Endothelial cell of umbilical vein (primary cell): Measurements from ENCODE around the gene JAKMIP1. TPM values are rescaled to one million over a fixed set of nuclear protein-coding genes. Genes with fewer than 3 reads are reported as not detected.

Experiments used
- BruUV-seq: library from RNA; stranded (reverse); fragments of 400-500 nt; replicated peaks from 2 replicates; lab custom pipeline; 2021; lab: Mats Ljungman, UMichigan
- CTCF ChIA-PET: fragments of 300-600, 350-600 bp; sonication (Branson Sonifier 250); formaldehyde crosslinking; loops from one replicate; lab custom pipeline; 2021; ENCODE audit warnings: antibody characterized with exemption, inconsistent platforms; lab: Charles Lee
- POLR2A ChIA-PET: fragments of 300-600, 350-600 bp; sonication (Branson Sonifier 250); formaldehyde crosslinking; loops from one replicate; lab custom pipeline; 2021; ENCODE audit warnings: antibody characterized with exemption, inconsistent platforms; lab: Charles Lee
- DNase-seq: peaks from one replicate; pipeline ENCODE4 v3.0.0-alpha.2; 2011; ENCODE audit warnings: low read depth, low spot score
- FAIRE-seq: peaks from 2 replicates; lab custom pipeline; 2011; peaks lifted over from hg19 to GRCh38; lab: Jason Lieb, UNC
- H2AFZ ChIP-seq: 2 replicates; pipeline ENCODE4 v1.6.0; 2012; ENCODE audit warnings: low read depth, low read length, control low read depth, inconsistent platforms
- H3K27ac ChIP-seq: 2 replicates; pipeline ENCODE4 v1.5.1; 2011; ENCODE audit warnings: low read depth, mild to moderate bottlenecking, control low read depth, low read length, moderate library complexity; ENCODE audit not compliant: insufficient read depth
- H3K27me3 ChIP-seq, 2 experiments: 2 replicates each; pipeline versions ENCODE4 v1.6.0 to v1.6.1; 2011; ENCODE audit warnings: low read length in 2 of 2, mixed read lengths in 1 of 2; ENCODE audit not compliant: control insufficient read depth in 2 of 2, insufficient read depth in 2 of 2
- H3K36me3 ChIP-seq, 2 experiments: 2 replicates in 1 of 2; 3 replicates in 1 of 2; pipeline ENCODE4 v1.5.1; 2011; ENCODE audit warnings: low read length in 2 of 2, mild to moderate bottlenecking in 1 of 2, moderate library complexity in 1 of 2; ENCODE audit not compliant: control insufficient read depth in 2 of 2, insufficient read depth in 2 of 2; ENCODE audit errors: extremely low read depth in 1 of 2
- H3K4me1 ChIP-seq: 3 replicates; pipeline ENCODE4 v1.5.1; 2011; ENCODE audit warnings: mild to moderate bottlenecking, low read length; ENCODE audit not compliant: control insufficient read depth, insufficient read depth; ENCODE audit errors: extremely low read depth
- H3K4me2 ChIP-seq: 2 replicates; pipeline ENCODE4 v1.6.1; 2011; ENCODE audit warnings: low read length, control low read depth, mixed read lengths; ENCODE audit not compliant: insufficient read depth
- H3K4me3 ChIP-seq, 3 experiments: fragments of 200-600 bp in 1 of 3; sonication (generic), shearing (Covaris generic) in 1 of 3; replicated peaks in 1 of 3; 2 replicates each; pipeline ENCODE4 v1.5.1; 2011 to 2016; ENCODE audit warnings: control low read depth in 3 of 3, low read length in 3 of 3, mild to moderate bottlenecking in 2 of 3, inconsistent platforms in 1 of 3, low read depth in 1 of 3, moderate library complexity in 1 of 3; ENCODE audit not compliant: insufficient read depth in 1 of 3
- H3K79me2 ChIP-seq: 2 replicates; pipeline ENCODE4 v1.6.0; 2012; ENCODE audit warnings: low read length, inconsistent platforms; ENCODE audit not compliant: control insufficient read depth, insufficient read depth
- H3K9ac ChIP-seq: replicated peaks from 2 replicates; pipeline ENCODE3; 2011; ENCODE audit warnings: low read length, control low read depth; ENCODE audit not compliant: insufficient read depth; ENCODE audit errors: extremely low read depth
- H3K9me1 ChIP-seq: replicated peaks from 3 replicates; pipeline ENCODE4 v1.6.0; 2011; ENCODE audit warnings: mild to moderate bottlenecking, low read length; ENCODE audit not compliant: control insufficient read depth, insufficient read depth; ENCODE audit errors: extremely low read depth
- H3K9me3 ChIP-seq: replicated peaks from 2 replicates; pipeline ENCODE4 v1.5.1; 2012; ENCODE audit warnings: low read length, inconsistent platforms; ENCODE audit not compliant: control insufficient read depth, insufficient read depth
- H4K20me1 ChIP-seq: replicated peaks from 2 replicates; pipeline ENCODE3; 2011; ENCODE audit warnings: mild to moderate bottlenecking, low read length; ENCODE audit not compliant: control insufficient read depth, insufficient read depth; ENCODE audit errors: extremely low read depth
- EZH2 ChIP-seq: IDR thresholded peaks from 2 replicates; pipeline ENCODE4 v1.6.1; 2012; ENCODE audit warnings: borderline replicate concordance, low read depth, mild to moderate bottlenecking, moderate library complexity, low read length, inconsistent platforms; ENCODE audit not compliant: severe bottlenecking
- FOS ChIP-seq: IDR thresholded peaks from 2 replicates; pipeline ENCODE4 v1.6.1; 2011; ENCODE audit warnings: mild to moderate bottlenecking, low read length, moderate library complexity, borderline replicate concordance; ENCODE audit not compliant: insufficient read depth
- GATA2 ChIP-seq: IDR thresholded peaks from 2 replicates; pipeline ENCODE4 v1.7.0; 2011; ENCODE audit warnings: low read depth, mild to moderate bottlenecking, moderate library complexity, mixed read lengths, low read length; ENCODE audit not compliant: insufficient read length, insufficient read depth
- JUN ChIP-seq: IDR thresholded peaks from 2 replicates; pipeline ENCODE4 v1.6.1; 2011; ENCODE audit warnings: borderline replicate concordance, low read depth; ENCODE audit not compliant: insufficient read length, insufficient read depth
- MYC ChIP-seq: IDR thresholded peaks from one replicate; pipeline ENCODE4 v1.6.1; 2011; ENCODE audit warnings: mild to moderate bottlenecking, low read depth, low read length
- POLR2A ChIP-seq: IDR thresholded peaks from 2 replicates; pipeline ENCODE4 v1.6.1; 2012; ENCODE audit warnings: low read depth, mild to moderate bottlenecking, control low read depth, low read length
- POLR2AphosphoS5 ChIP-seq: IDR thresholded peaks from 2 replicates; pipeline ENCODE4 v1.6.1; 2012; ENCODE audit warnings: low read depth, mild to moderate bottlenecking, control low read depth, low read length, moderate library complexity; ENCODE audit not compliant: insufficient read depth
- dilution Hi-C: fragments of 300-500 bp; cut with MboI; formaldehyde crosslinking; loops from one replicate; pipeline ENCODE4 v1.15.0; 2019; ENCODE audit warnings: low sequenced_read_pairs; ENCODE audit not compliant: extremely low pct_ligation_motif_present
- intact Hi-C: fragments of 100-400 bp; cut with micrococcal nuclease; formaldehyde crosslinking; loops from one replicate; pipeline ENCODE4 v1.10.0; 2022
- polyA plus RNA-seq, 4 experiments: library from polyadenylated mRNA; depleted of rRNA in 3 of 4; stranded (reverse) in 3 of 4; unstranded in 1 of 4; fragments of >200 nt; gene quantifications; 2 replicates each; pipeline versions ENCODE4 v1.2.1 to v1.2.3, GENCODE V29; 2011 to 2012; ENCODE audit warnings: missing spikeins in 1 of 4
- total RNA-seq: library from RNA; stranded (reverse); gene quantifications from 2 replicates; pipeline ENCODE4 v1.2.3, GENCODE V29; 2021
- TF ChIP-seq, protein P1 (sequence below), 2 donors: IDR thresholded peaks; 1 replicate in 1 of 2; 2 replicates in 1 of 2; pipeline ENCODE4 v1.5.1; 2011; ENCODE audit warnings: low read length in 2 of 2, mild to moderate bottlenecking in 2 of 2, moderate library complexity in 2 of 2, control low read depth in 1 of 2, inconsistent platforms in 1 of 2, low read depth in 1 of 2; ENCODE audit not compliant: insufficient read depth in 1 of 2; ENCODE audit errors: extremely low read depth in 1 of 2
- TF ChIP-seq, protein P2 (sequence below): IDR thresholded peaks from 2 replicates; pipeline ENCODE4 v1.6.1; 2011; ENCODE audit not compliant: insufficient read depth, insufficient read length

JAKMIP1 gene
- total and polyA plus RNA-seq, 2 donors (not counting 3 experiments of a cell fraction or from before 2014, with no cell fraction given) = not detected

DNA sequence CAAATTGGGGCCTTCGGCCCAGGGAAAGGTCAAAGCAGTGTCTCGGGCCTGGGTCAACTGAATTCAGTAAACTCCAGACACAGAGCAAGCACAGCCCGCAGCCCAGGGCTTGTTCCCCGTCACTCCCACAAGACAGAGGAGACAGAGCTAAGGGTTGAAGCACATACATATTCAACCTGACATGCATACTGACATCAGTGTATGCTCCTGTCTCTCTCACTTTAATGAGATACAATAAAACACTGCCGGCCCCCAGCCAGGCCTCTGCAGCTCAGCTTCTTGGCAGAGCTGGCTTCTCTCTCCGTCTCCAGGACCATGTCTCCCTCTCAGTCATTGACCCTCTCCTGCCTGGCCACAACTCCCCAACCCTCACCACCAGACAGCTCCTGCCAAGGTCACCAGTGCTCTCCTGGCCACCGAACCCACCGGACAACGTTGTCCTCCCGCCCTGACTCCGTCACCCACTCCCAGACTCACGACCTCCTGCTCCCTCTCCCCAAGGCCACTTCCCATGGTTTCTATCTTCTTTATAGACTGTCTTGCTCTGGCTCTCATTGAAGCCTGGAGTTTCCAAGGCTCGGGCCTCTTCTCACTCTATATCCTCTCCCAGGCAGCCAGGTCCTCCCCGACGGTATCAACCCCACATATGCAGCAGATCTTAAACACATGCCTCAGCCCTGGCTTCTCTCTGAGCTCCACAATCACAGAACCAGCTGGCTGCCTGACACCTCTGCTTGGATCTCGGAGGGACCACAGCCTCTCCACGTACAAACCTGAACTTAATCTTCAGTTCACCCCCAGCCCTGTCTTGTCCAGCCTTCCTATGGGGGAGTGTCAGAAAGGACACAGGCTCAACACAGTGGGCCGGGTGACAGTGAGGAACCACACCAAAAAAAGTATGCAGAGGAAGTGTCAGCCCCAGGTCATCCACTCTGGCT lies 114.4 kb downstream of the JAKMIP1 start:
- dilution Hi-C loops = no loop called here
- CTCF ChIA-PET = no interaction called here
- H2AFZ ChIP-seq = no peak overlapping the region
- DNase-seq (no peak), FAIRE-seq (no peak)
- H3K9ac ChIP-seq = no peak overlapping the region
- no peak overlapping the region for H3K4me2 ChIP-seq
- no peak overlapping the region for H3K27ac ChIP-seq
- H3K9me3 ChIP-seq = no peaks in the 10 kb centered on the region
- H3K79me2 ChIP-seq = no peaks in the 10 kb centered on the region
- no peaks in the 10 kb centered on the region for H3K27me3 ChIP-seq
- H3K9me1 ChIP-seq = no peaks in the 10 kb centered on the region
- no peak overlapping the region for H3K4me3 ChIP-seq
- intact Hi-C loops = no loop called here
- no peaks in the 10 kb centered on the region for H3K4me1 ChIP-seq
- no TSS peak for BruUV-seq
- no peak for TF ChIP-seq POLR2AphosphoS5
- no peaks in the 10 kb centered on the region for H3K36me3 ChIP-seq
- POLR2A ChIA-PET = no interaction called here
- H4K20me1 ChIP-seq = no peaks in the 10 kb centered on the region

DNA sequence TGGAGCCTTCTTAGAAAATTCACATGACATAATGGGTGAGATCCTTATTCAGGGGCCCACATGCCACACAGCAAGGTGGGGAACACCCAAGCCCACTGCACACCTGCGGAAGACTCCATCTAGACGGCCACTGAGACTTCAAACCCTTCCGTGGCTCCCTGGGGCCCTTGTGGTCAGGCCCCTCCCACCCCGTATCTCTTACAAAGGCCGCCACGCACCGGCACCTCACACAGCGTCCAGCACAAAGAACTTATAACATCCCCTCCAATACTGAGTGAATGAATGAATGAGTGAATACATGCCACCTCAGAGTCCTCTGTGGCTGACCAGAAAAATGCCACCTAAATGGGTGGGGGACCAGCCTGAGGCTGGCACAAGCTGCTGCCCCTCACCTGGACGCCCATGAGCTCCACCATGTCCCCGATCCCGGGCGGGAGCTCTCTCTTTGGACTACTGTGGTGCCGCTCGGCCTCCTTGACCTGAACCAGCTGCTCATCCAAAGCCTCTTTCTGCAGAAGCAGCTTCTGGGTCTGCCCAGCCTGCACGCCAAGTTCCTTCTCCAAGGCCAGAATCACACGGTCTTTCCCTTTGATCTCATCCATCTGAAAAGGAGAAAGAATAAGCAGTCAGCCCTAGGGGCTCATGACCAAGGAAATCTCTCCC lies 115.2 kb downstream of the JAKMIP1 start:
- no peak for FAIRE-seq
- dilution Hi-C loops = no loop called here

More for the DNA sequence above, 115.2 kb downstream of the JAKMIP1 start:
- H3K27ac ChIP-seq = no peak overlapping the region
- POLR2A ChIA-PET = no interaction called here
- no peak for DNase-seq
- H3K4me3 ChIP-seq = no peak overlapping the region
- CTCF ChIA-PET = no interaction called here
- intact Hi-C loops = no loop called here
- H3K4me2 ChIP-seq = no peak overlapping the region
- H3K9me1 ChIP-seq = no peaks in the 10 kb centered on the region
- H3K36me3 ChIP-seq = no peaks in the 10 kb centered on the region
- no peak for TF ChIP-seq EZH2
- TF ChIP-seq, protein P1, sequence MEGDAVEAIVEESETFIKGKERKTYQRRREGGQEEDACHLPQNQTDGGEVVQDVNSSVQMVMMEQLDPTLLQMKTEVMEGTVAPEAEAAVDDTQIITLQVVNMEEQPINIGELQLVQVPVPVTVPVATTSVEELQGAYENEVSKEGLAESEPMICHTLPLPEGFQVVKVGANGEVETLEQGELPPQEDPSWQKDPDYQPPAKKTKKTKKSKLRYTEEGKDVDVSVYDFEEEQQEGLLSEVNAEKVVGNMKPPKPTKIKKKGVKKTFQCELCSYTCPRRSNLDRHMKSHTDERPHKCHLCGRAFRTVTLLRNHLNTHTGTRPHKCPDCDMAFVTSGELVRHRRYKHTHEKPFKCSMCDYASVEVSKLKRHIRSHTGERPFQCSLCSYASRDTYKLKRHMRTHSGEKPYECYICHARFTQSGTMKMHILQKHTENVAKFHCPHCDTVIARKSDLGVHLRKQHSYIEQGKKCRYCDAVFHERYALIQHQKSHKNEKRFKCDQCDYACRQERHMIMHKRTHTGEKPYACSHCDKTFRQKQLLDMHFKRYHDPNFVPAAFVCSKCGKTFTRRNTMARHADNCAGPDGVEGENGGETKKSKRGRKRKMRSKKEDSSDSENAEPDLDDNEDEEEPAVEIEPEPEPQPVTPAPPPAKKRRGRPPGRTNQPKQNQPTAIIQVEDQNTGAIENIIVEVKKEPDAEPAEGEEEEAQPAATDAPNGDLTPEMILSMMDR (IDR thresholded peaks at IDR 0.05; ENCODE audit: extremely low read depth in 1 of 2, insufficient read depth in 1 of 2, low read depth in 1 of 2, low read length in 2 of 2) = no peak
- no peak for TF ChIP-seq GATA2
- TF ChIP-seq JUN = no peak
- TF ChIP-seq POLR2AphosphoS5 = no peak
- no peak for TF ChIP-seq POLR2A
- no peak for TF ChIP-seq MYC
- TF ChIP-seq, protein P2, sequence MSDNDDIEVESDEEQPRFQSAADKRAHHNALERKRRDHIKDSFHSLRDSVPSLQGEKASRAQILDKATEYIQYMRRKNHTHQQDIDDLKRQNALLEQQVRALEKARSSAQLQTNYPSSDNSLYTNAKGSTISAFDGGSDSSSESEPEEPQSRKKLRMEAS = no peak
- TF ChIP-seq FOS = no peak
- H3K4me1 ChIP-seq = no peaks in the 10 kb centered on the region
- no peaks in the 10 kb centered on the region for H3K27me3 ChIP-seq
- H3K9me3 ChIP-seq = no peaks in the 10 kb centered on the region
- no peak overlapping the region for H2AFZ ChIP-seq
- no peak overlapping the region for H3K9ac ChIP-seq
- no TSS peak for BruUV-seq
- no peaks in the 10 kb centered on the region for H3K79me2 ChIP-seq
- no peaks in the 10 kb centered on the region for H4K20me1 ChIP-seq
